ENCODE results near the gene SNN.

GRCh38 chr16:11639925-11640899, 28.0 kb upstream of the SNN start:
- TF ChIP-seq POLR2A (IDR thresholded peaks at IDR 0.05; ENCODE audit: low read depth, low read length) (peak; percentile 80), RFX5 (IDR thresholded peaks at IDR 0.05; ENCODE audit: low read depth, low read length) (peak; percentile 88), CEBPB (IDR thresholded peaks at IDR 0.05; ENCODE audit: low read depth, low read length) (peak; percentile 98), CHD1 (IDR thresholded peaks at IDR 0.05; ENCODE audit: low read depth, low read length) (no peak), USF2 (IDR thresholded peaks at IDR 0.05; ENCODE audit: low read depth, low read length) (peak; percentile 78), BHLHE40 (IDR thresholded peaks at IDR 0.05; ENCODE audit: low read depth, low read length) (peak; percentile 89), ELK1 (IDR thresholded peaks at IDR 0.05; ENCODE audit: borderline replicate concordance, low read depth, low read length) (no peak), RAD21 (IDR thresholded peaks at IDR 0.05; ENCODE audit: low read length) (peak; percentile 32; the same call in 1 of the 2 replicates), MAFK (IDR thresholded peaks at IDR 0.05; ENCODE audit: low read depth, low read length) (peak; percentile 89), RCOR1 (IDR thresholded peaks at IDR 0.05; ENCODE audit: insufficient replicate concordance, low read length) (peak; percentile 7), SMC3 (IDR thresholded peaks at IDR 0.05; ENCODE audit: low read depth, low read length) (peak; percentile 2; the same call in 1 of the 2 replicates)
- TF ChIP-seq, protein P1, sequence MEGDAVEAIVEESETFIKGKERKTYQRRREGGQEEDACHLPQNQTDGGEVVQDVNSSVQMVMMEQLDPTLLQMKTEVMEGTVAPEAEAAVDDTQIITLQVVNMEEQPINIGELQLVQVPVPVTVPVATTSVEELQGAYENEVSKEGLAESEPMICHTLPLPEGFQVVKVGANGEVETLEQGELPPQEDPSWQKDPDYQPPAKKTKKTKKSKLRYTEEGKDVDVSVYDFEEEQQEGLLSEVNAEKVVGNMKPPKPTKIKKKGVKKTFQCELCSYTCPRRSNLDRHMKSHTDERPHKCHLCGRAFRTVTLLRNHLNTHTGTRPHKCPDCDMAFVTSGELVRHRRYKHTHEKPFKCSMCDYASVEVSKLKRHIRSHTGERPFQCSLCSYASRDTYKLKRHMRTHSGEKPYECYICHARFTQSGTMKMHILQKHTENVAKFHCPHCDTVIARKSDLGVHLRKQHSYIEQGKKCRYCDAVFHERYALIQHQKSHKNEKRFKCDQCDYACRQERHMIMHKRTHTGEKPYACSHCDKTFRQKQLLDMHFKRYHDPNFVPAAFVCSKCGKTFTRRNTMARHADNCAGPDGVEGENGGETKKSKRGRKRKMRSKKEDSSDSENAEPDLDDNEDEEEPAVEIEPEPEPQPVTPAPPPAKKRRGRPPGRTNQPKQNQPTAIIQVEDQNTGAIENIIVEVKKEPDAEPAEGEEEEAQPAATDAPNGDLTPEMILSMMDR (conservative IDR thresholded peaks at IDR 0.05; ENCODE audit: low read depth, low read length): no peak
